Cardiac fibroblast (primary cell): ENCODE data around the gene S1PR4.
"Not testable (repeated sequence)": the region's sequence is repeated elsewhere in the genome, so short reads cannot be mapped to it uniquely, and the experiment has no call there.

Experiments
- DNase-seq, 2 donors: peaks; one replicate each; pipeline versions ENCODE4 v3.0.0 to v3.0.0-alpha.2; 2010; ENCODE audit warnings: low read depth in 2 of 2
- H3K4me3 ChIP-seq, 2 donors: replicated peaks in 1 of 2; 1 replicate in 1 of 2; 2 replicates in 1 of 2; pipeline ENCODE4 v1.5.1; 2011; ENCODE audit warnings: low read depth in 2 of 2, low read length in 2 of 2, mild to moderate bottlenecking in 2 of 2, moderate library complexity in 1 of 2
- TF ChIP-seq, protein P1 (sequence below): IDR thresholded peaks from one replicate; pipeline ENCODE4 v1.5.1; 2011; ENCODE audit warnings: low read depth, mild to moderate bottlenecking, low read length, inconsistent platforms

The S1PR4 gene

DNA sequence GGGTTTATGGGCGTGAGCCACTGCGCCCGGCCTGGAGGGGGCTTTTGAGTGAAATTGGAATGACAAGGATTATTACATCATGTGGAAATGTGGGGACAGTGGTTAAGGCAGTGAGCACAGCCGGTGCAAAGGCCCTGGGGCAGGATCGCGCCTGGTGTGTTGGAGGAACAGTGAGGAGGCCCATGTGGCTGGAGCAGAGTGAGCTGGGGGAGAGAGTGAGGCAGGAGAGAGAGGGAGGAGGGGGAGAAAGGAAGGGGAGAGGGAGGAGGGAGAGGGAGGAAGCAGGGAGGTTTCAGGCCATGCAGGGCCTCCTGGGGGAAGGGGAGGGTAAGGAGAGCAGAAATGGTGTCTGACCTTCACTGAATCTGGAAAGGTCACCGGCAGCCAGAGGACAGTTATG, 34.6 kb downstream of the S1PR4 start:
- TF ChIP-seq, protein P1, sequence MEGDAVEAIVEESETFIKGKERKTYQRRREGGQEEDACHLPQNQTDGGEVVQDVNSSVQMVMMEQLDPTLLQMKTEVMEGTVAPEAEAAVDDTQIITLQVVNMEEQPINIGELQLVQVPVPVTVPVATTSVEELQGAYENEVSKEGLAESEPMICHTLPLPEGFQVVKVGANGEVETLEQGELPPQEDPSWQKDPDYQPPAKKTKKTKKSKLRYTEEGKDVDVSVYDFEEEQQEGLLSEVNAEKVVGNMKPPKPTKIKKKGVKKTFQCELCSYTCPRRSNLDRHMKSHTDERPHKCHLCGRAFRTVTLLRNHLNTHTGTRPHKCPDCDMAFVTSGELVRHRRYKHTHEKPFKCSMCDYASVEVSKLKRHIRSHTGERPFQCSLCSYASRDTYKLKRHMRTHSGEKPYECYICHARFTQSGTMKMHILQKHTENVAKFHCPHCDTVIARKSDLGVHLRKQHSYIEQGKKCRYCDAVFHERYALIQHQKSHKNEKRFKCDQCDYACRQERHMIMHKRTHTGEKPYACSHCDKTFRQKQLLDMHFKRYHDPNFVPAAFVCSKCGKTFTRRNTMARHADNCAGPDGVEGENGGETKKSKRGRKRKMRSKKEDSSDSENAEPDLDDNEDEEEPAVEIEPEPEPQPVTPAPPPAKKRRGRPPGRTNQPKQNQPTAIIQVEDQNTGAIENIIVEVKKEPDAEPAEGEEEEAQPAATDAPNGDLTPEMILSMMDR: no peak
- no peak for DNase-seq
- H3K4me3 ChIP-seq: no peak overlapping the region

- TF ChIP-seq, protein P1: no peak
- DNase-seq: no peak
- H3K4me3 ChIP-seq: no peak overlapping the region
Measured at GRCh38 chr19:3216874-3217273, 38.3 kb downstream of the S1PR4 start.

DNA sequence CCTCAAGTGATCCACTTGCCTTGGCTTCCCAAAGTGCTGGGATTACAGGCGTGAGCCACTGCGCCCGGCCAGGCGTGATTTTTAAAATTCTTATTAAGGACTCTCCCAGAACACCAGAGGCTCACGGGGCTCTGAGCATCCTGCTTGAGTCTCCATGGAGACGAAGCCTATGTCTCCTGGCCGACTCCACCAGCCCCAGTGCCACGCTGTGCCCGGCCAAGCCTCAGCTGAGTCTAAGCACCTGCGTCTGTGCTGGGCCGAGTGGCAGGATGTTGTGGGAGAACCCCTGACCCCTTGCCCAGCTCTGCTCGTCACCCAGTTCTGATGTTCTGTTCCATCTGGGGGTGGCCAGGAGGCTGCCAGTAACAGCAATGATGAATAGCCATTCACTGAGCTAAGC, 42.0 kb downstream of the S1PR4 start:
- DNase-seq: no peak
- H3K4me3 ChIP-seq: no peak overlapping the region
- TF ChIP-seq, protein P1: no peak

GRCh38 chr19:3221576-3221975, 43.0 kb downstream of the S1PR4 start:
- H3K4me3 ChIP-seq, DNase-seq: not testable (repeated sequence)

- DNase-seq: no peak
- no peak overlapping the region for H3K4me3 ChIP-seq
- TF ChIP-seq, protein P1: no peak
Measured at GRCh38 chr19:3222709-3223108, 44.1 kb downstream of the S1PR4 start.

DNA sequence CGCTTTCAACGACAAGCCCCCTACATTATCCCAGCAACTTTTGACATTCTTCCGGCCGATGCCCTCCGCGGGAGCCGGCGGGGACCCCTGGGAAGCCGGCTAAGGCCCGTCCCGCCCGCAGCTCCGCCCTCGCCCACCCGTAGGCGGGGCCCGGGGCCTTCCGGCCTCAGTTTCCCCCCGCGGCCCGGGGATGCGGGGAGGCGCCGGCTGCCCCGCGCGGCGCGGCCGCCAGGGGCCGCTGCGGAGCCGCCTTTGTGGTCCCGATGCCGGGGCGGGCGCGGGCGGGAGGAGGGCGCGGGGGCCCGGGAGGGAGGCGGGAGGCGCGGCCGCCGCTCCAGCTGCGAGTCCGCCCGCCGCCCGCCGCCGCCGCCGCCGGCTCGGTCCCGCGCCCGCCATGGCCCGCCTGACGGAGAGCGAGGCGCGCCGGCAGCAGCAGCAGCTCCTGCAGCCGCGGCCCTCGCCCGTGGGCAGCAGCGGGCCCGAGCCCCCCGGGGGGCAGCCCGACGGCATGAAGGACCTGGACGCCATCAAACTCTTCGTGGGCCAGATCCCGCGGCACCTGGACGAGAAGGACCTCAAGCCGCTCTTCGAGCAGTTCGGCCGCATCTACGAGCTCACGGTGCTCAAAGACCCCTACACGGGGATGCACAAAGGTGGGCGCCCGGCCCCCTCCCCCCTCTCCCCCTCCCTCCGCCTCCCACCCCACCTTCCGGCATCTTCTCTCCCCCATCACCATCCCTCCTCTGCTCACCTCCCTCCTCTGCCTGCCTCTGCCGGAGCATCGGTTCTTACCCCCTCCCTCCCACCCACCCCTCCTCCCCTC, 46.0 kb downstream of the S1PR4 start, which contains the start of gene CELF5:
CELF5 (plus strand) TSS at position 316 of the 823 bp plus-strand sequence; CDS start at position 395, 79 bp downstream.
- TF ChIP-seq, protein P1: no peak
- no peak within 1 kb of the TSS for H3K4me3 ChIP-seq
- peak in 1 of 2 donors; percentile 37 for DNase-seq

GRCh38 chr19:3225169-3225485, 46.6 kb downstream of the S1PR4 start:
- H3K4me3 ChIP-seq: no peak overlapping the region
- TF ChIP-seq, protein P1: no peak
- DNase-seq: no peak
